Measurements from ENCODE around the gene STRN4.

GRCh38 chr19:46775642-46776258 lies 29.5 kb upstream of the STRN4 start:
- TF ChIP-seq, protein P1, sequence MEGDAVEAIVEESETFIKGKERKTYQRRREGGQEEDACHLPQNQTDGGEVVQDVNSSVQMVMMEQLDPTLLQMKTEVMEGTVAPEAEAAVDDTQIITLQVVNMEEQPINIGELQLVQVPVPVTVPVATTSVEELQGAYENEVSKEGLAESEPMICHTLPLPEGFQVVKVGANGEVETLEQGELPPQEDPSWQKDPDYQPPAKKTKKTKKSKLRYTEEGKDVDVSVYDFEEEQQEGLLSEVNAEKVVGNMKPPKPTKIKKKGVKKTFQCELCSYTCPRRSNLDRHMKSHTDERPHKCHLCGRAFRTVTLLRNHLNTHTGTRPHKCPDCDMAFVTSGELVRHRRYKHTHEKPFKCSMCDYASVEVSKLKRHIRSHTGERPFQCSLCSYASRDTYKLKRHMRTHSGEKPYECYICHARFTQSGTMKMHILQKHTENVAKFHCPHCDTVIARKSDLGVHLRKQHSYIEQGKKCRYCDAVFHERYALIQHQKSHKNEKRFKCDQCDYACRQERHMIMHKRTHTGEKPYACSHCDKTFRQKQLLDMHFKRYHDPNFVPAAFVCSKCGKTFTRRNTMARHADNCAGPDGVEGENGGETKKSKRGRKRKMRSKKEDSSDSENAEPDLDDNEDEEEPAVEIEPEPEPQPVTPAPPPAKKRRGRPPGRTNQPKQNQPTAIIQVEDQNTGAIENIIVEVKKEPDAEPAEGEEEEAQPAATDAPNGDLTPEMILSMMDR (conservative IDR thresholded peaks at IDR 0.05; ENCODE audit: low read length): no peak
- no peak for TF ChIP-seq EZH2phosphoT487 (IDR thresholded peaks at IDR 0.05; ENCODE audit: borderline replicate concordance, low read depth, low read length)

All from OCI-LY7 (cell line).